Fibroblast of the aortic adventitia (primary cell): Measurements from ENCODE around the gene SIDT2. TPM values are rescaled to one million over a fixed set of nuclear protein-coding genes. Genes with fewer than 3 reads are reported as not detected.

Experiments used
- DNase-seq: peaks from one replicate; pipeline ENCODE4 v3.0.0-alpha.2; 2010; ENCODE audit warnings: low read depth
- H3K4me3 ChIP-seq: 2 replicates; pipeline ENCODE4 v1.5.1; 2011; ENCODE audit warnings: low read depth, mild to moderate bottlenecking, control low read depth, low read length, moderate library complexity
- total RNA-seq: library from RNA; depleted of rRNA; stranded (reverse); fragments of >200 nt; gene quantifications from 2 replicates; pipeline ENCODE4 v1.2.3, GENCODE V29; 2012; ENCODE audit warnings: low replicate concordance
- TF ChIP-seq, protein P1 (sequence below): IDR thresholded peaks from 2 replicates; pipeline ENCODE4 v1.5.1; 2011; ENCODE audit warnings: mild to moderate bottlenecking, low read length, control low read depth, inconsistent platforms; ENCODE audit not compliant: insufficient read depth

Gene SIDT2
- total RNA-seq, 1 donor, result 12.9 TPM

DNA sequence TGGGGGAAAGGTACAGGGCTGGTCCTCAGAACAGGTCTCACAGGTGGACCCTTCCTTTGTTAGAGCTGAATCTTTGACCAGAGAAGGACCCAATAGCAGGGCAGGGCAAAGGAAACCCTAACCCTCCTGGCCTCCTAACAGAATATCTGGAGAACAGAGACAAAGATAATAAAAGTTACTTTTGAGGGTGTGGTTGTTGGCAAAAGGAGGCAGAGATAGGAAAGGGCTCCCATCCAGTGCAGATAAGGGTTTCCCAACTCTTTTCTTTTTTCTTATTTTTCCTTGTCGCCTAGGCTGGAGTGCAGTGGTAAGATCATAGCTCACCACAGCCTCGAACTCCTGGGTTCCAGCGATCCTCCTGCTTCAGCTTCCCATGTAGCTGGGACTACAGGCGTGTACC is 41.5 kb downstream of the SIDT2 start:
- no peak overlapping the region for H3K4me3 ChIP-seq
- DNase-seq, result peak; percentile 46
- TF ChIP-seq, protein P1, sequence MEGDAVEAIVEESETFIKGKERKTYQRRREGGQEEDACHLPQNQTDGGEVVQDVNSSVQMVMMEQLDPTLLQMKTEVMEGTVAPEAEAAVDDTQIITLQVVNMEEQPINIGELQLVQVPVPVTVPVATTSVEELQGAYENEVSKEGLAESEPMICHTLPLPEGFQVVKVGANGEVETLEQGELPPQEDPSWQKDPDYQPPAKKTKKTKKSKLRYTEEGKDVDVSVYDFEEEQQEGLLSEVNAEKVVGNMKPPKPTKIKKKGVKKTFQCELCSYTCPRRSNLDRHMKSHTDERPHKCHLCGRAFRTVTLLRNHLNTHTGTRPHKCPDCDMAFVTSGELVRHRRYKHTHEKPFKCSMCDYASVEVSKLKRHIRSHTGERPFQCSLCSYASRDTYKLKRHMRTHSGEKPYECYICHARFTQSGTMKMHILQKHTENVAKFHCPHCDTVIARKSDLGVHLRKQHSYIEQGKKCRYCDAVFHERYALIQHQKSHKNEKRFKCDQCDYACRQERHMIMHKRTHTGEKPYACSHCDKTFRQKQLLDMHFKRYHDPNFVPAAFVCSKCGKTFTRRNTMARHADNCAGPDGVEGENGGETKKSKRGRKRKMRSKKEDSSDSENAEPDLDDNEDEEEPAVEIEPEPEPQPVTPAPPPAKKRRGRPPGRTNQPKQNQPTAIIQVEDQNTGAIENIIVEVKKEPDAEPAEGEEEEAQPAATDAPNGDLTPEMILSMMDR, result no peak

DNA sequence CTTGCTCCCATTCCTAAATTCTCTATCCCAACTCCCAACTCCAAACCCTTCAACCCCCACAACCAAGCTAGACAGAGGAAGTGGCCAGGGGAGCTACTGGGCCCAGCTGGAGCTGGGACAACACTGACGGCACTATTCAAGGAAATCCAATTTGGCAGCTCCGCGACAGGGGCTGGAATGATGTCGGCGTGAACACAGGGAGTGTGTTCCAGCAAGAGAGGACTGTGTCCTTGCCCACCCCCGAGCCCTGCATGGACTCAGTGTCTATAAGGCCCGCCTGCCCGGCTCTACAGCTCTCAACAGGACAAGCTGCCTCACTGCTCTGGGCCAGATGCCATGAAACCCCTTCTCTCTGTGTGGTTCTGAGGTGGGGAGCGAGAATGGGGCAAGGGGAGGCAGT is 42.0 kb downstream of the SIDT2 start:
- H3K4me3 ChIP-seq, result no peak overlapping the region
- TF ChIP-seq, protein P1, result no peak
- DNase-seq, result no peak

DNA sequence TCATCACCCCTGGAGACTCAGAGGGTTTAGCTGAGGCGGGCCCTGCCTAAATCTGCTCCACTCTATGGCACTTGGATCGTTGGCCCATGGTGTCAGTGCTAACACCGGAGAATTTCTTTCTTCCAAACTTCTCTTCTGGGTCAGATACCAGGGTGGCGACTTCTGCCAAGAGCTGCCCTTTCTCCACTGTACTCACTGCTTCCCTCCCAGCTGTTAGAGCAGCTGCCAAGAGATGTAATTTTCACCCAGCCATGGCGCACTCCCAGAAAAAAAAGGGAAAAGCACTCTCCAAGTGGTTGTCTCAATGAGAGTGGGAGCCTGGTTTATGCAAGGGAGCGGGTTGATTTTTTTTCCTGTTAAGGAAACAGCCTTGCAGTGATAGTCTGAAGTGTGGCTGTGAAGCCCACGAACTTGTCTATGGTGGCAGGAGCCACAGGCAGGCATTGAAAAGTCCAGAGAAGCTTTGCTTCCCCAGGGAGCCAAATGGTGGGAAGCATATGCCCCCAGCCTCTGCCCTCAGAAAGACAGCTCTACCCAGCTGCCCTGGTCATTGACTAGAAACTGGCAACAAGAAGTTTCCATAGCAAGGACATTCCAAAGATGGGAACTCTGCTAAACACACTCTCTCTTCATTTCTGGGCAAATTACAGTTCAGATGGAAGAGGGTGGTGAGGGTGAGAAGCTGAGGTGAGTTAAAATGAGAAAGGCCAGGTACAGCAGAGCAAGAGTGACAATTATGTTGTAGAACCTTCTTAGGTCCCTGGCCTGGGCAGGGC is 42.6 kb downstream of the SIDT2 start:
- TF ChIP-seq, protein P1, result no peak
- peak; percentile 82 for DNase-seq
- H3K4me3 ChIP-seq, result no peak overlapping the region

- peak; percentile 70 for DNase-seq
- TF ChIP-seq, protein P1, result no peak
Measured at GRCh38 chr11:117221775-117222517, 43.4 kb downstream of the SIDT2 start.

GRCh38 chr11:117222991-117223740 is 44.6 kb downstream of the SIDT2 start:
- no peak overlapping the region for H3K4me3 ChIP-seq
- DNase-seq, result no peak
- TF ChIP-seq, protein P1, result no peak

More at GRCh38 chr11:117221775-117222517, 43.4 kb downstream of the SIDT2 start:
- H3K4me3 ChIP-seq, result no peak overlapping the region

- TF ChIP-seq, protein P1, result no peak
- no peak for DNase-seq
- H3K4me3 ChIP-seq, result no peak overlapping the region
Measured at GRCh38 chr11:117223741-117224689, 45.5 kb downstream of the SIDT2 start.
